Caco-2 (cell line): ENCODE measurements around the gene LOXL1. TPM values are rescaled to one million over a fixed set of nuclear protein-coding genes. Genes with fewer than 3 reads are reported as not detected.

Experiments
- BruUV-seq: library from RNA; stranded (reverse); fragments of 400-500 nt; replicated peaks from 2 replicates; lab custom pipeline; 2021; lab: Mats Ljungman, UMichigan
- CTCF ChIA-PET: fragments of 300-600 bp; sonication (Branson Sonifier 250); formaldehyde crosslinking; loops from one replicate; lab custom pipeline; 2022; ENCODE audit warnings: antibody characterized with exemption; lab: Charles Lee
- POLR2A ChIA-PET: fragments of 300-600 bp; sonication (Branson Sonifier 250); formaldehyde crosslinking; loops from one replicate; lab custom pipeline; 2022; ENCODE audit warnings: antibody characterized with exemption; lab: Charles Lee
- DNase-seq, 2 experiments: peaks; one replicate each; pipeline versions ENCODE4 v3.0.0 to v3.0.0-alpha.2; 2020 to 2022
- H3K27me3 ChIP-seq: replicated peaks from 2 replicates; pipeline ENCODE4 v1.6.0; 2011; ENCODE audit warnings: low read length; ENCODE audit not compliant: control insufficient read depth, insufficient read depth
- H3K36me3 ChIP-seq: 2 replicates; pipeline ENCODE4 v1.5.1; 2011; ENCODE audit warnings: low read length; ENCODE audit not compliant: control insufficient read depth, insufficient read depth
- H3K4me1 ChIP-seq: fragments of 250-450 bp; sonication (Bioruptor Pico); 2 replicates; pipeline ENCODE4 v1.5.1; 2020; ENCODE audit warnings: mild to moderate bottlenecking
- H3K4me3 ChIP-seq: 2 replicates; pipeline ENCODE4 v1.5.1; 2011; ENCODE audit warnings: low read depth, mild to moderate bottlenecking, control low read depth, low read length
- H3K9me3 ChIP-seq: fragments of 250-450 bp; sonication (Bioruptor Pico); 2 replicates; pipeline ENCODE4 v1.5.1; 2020; ENCODE audit warnings: mild to moderate bottlenecking, moderate library complexity
- H3K27ac Mint-ChIP-seq: one replicate; pipeline ENCODE4 v1.8.0; 2022; ENCODE audit warnings: mixed read lengths; ENCODE audit not compliant: unreplicated experiment
- H3K27me3 Mint-ChIP-seq: one replicate; pipeline ENCODE4 v1.8.0; 2022; ENCODE audit warnings: mixed read lengths; ENCODE audit not compliant: insufficient read depth, unreplicated experiment
- H3K36me3 Mint-ChIP-seq: one replicate; pipeline ENCODE4 v1.8.0; 2022; ENCODE audit warnings: mild to moderate bottlenecking, mixed read lengths; ENCODE audit not compliant: insufficient read depth, unreplicated experiment
- H3K4me1 Mint-ChIP-seq: one replicate; pipeline ENCODE4 v1.8.0; 2022; ENCODE audit warnings: low read depth, mixed read lengths; ENCODE audit not compliant: unreplicated experiment
- H3K4me3 Mint-ChIP-seq: one replicate; pipeline ENCODE4 v1.8.0; 2022; ENCODE audit warnings: mild to moderate bottlenecking, moderate library complexity, mixed read lengths; ENCODE audit not compliant: unreplicated experiment
- H3K9me3 Mint-ChIP-seq: one replicate; pipeline ENCODE4 v1.8.0; 2022; ENCODE audit warnings: mixed read lengths; ENCODE audit not compliant: unreplicated experiment
- intact Hi-C: fragments of 100-400 bp; cut with micrococcal nuclease; formaldehyde crosslinking; loops from one replicate; pipeline ENCODE4 v1.10.0; 2022; ENCODE audit not compliant: unreplicated experiment
- total RNA-seq: library from RNA; stranded (reverse); gene quantifications from 2 replicates; pipeline ENCODE4 v1.2.3, GENCODE V29; 2022
- TF ChIP-seq, protein P1 (sequence below), 2 experiments: fragments of 200-600 bp in 1 of 2; IDR thresholded peaks; 1 replicate in 1 of 2; 2 replicates in 1 of 2; pipeline versions ENCODE4 v1.5.1 to v1.8.0; 2011 to 2022; ENCODE audit warnings: antibody characterized with exemption in 1 of 2, control low read depth in 1 of 2, inconsistent platforms in 1 of 2, low read depth in 1 of 2, low read length in 1 of 2, mild to moderate bottlenecking in 1 of 2, moderate library complexity in 1 of 2; ENCODE audit not compliant: insufficient read depth in 1 of 2, severe bottlenecking in 1 of 2, unreplicated experiment in 1 of 2

The LOXL1 gene
- total RNA-seq, 1 experiment from 2014 or later = 3.7 TPM

DNA sequence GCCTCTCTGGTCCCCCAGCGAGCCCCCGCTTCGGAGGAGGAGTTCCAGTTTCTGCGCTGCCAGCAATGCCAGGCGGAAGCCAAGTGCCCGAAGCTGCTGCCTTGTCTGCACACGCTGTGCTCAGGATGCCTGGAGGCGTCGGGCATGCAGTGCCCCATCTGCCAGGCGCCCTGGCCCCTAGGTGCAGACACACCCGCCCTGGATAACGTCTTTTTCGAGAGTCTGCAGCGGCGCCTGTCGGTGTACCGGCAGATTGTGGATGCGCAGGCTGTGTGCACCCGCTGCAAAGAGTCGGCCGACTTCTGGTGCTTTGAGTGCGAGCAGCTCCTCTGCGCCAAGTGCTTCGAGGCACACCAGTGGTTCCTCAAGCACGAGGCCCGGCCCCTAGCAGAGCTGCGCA, 71.7 kb downstream of the LOXL1 start:
- intact Hi-C loops = no loop called here
- no TSS peak for BruUV-seq
- ChIA-PET POLR2A (no interaction called here), CTCF (no interaction called here)
- Histone ChIP-seq H3K27me3 (no peaks in the 10 kb centered on the region), H3K36me3 (no peaks in the 10 kb centered on the region; the same call in 1 of the 2 replicates), H3K4me1 (no peaks in the 10 kb centered on the region), H3K4me3 (no peak overlapping the region), H3K9me3 (no peaks in the 10 kb centered on the region)
- Mint-ChIP-seq H3K4me1 (peaks cover 13% of the 10 kb centered on the region), H3K9me3 (peaks cover under 1% of the 10 kb centered on the region), H3K4me3 (no peak overlapping the region), H3K27ac (no peak overlapping the region), H3K27me3 (no peaks in the 10 kb centered on the region), H3K36me3 (peaks cover 16% of the 10 kb centered on the region)
- TF ChIP-seq, protein P1, sequence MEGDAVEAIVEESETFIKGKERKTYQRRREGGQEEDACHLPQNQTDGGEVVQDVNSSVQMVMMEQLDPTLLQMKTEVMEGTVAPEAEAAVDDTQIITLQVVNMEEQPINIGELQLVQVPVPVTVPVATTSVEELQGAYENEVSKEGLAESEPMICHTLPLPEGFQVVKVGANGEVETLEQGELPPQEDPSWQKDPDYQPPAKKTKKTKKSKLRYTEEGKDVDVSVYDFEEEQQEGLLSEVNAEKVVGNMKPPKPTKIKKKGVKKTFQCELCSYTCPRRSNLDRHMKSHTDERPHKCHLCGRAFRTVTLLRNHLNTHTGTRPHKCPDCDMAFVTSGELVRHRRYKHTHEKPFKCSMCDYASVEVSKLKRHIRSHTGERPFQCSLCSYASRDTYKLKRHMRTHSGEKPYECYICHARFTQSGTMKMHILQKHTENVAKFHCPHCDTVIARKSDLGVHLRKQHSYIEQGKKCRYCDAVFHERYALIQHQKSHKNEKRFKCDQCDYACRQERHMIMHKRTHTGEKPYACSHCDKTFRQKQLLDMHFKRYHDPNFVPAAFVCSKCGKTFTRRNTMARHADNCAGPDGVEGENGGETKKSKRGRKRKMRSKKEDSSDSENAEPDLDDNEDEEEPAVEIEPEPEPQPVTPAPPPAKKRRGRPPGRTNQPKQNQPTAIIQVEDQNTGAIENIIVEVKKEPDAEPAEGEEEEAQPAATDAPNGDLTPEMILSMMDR (IDR thresholded peaks at IDR 0.05; ENCODE audit: insufficient read depth in 1 of 2, low read depth in 1 of 2, low read length in 1 of 2, severe bottlenecking in 1 of 2, unreplicated experiment in 1 of 2) = no peak
- DNase-seq = no peak

Other genes starting within 250 kb of the LOXL1 start
- 70.5 and 74.2 TPM in 2 replicates for gene CD276, start 242.1 kb upstream of the LOXL1 start, total RNA-seq
- 0.41 TPM in 1 of 2 replicates, not detected in the other for gene INSYN1, start 173.1 kb upstream of the LOXL1 start, total RNA-seq
- gene TBC1D21, start 52.9 kb upstream of the LOXL1 start, total RNA-seq = not detected in 2 replicates
- gene STOML1, start 65.8 kb downstream of the LOXL1 start, total RNA-seq = 7.6 TPM in 2 replicates
- gene PML, start 68.3 kb downstream of the LOXL1 start, total RNA-seq = 18.7 and 19.5 TPM in 2 replicates
- gene GOLGA6A, start 156.1 kb downstream of the LOXL1 start, total RNA-seq = not detected in 2 replicates
- gene ISLR2, start 204.1 kb downstream of the LOXL1 start, total RNA-seq = not detected in 2 replicates
- gene ISLR, start 247.2 kb downstream of the LOXL1 start, total RNA-seq = not detected in 2 replicates